Measurements from ENCODE around the gene FKBP9.
"Not testable (repeated sequence)": the region's sequence is repeated elsewhere in the genome, so short reads cannot be mapped to it uniquely, and the experiment has no call there.

The FKBP9 gene

GRCh38 chr7:32958046-32959025, 1.1 kb downstream of the FKBP9 start:
- no peak for DNase-seq

- DNase-seq = not testable (repeated sequence)
Observed at GRCh38 chr7:32963880-32964301, 6.7 kb downstream of the FKBP9 start.

- not testable (repeated sequence) for DNase-seq
Observed at GRCh38 chr7:32964461-32965159, 7.4 kb downstream of the FKBP9 start.

- not testable (repeated sequence) for DNase-seq
Observed at GRCh38 chr7:32966489-32967267, 9.4 kb downstream of the FKBP9 start.

GRCh38 chr7:32967268-32967582, 10.0 kb downstream of the FKBP9 start:
- DNase-seq = not testable (repeated sequence)

GRCh38 chr7:32971967-32972366, 14.7 kb downstream of the FKBP9 start:
- not testable (repeated sequence) for DNase-seq

- DNase-seq = not testable (repeated sequence)
Observed at GRCh38 chr7:32977159-32977558, 19.9 kb downstream of the FKBP9 start.

- not testable (repeated sequence) for DNase-seq
Observed at GRCh38 chr7:32979246-32979645, 22.0 kb downstream of the FKBP9 start.

- DNase-seq = not testable (repeated sequence)
Observed at GRCh38 chr7:32979902-32980301, 22.7 kb downstream of the FKBP9 start.

- DNase-seq = not testable (repeated sequence)
Observed at GRCh38 chr7:32988148-32988547, 30.9 kb downstream of the FKBP9 start.

GRCh38 chr7:32991068-32991585, 33.9 kb downstream of the FKBP9 start:
- DNase-seq = not testable (repeated sequence)

- DNase-seq = not testable (repeated sequence)
Observed at GRCh38 chr7:32991975-32992700, 34.9 kb downstream of the FKBP9 start.

- not testable (repeated sequence) for DNase-seq
Observed at GRCh38 chr7:32992750-32993149, 35.5 kb downstream of the FKBP9 start.

GRCh38 chr7:32997956-32998355, 40.7 kb downstream of the FKBP9 start:
- DNase-seq = not testable (repeated sequence)

- peak; percentile 65 for DNase-seq
Observed at GRCh38 chr7:32998361-32999171, 41.3 kb downstream of the FKBP9 start.

GRCh38 chr7:32999380-32999779, 42.1 kb downstream of the FKBP9 start:
- DNase-seq = not testable (repeated sequence)

GRCh38 chr7:33003111-33003510, 45.9 kb downstream of the FKBP9 start:
- not testable (repeated sequence) for DNase-seq

- not testable (repeated sequence) for DNase-seq
Observed at GRCh38 chr7:33004104-33004616, 46.9 kb downstream of the FKBP9 start.

- not testable (repeated sequence) for DNase-seq
Observed at GRCh38 chr7:33005193-33005592, 48.0 kb downstream of the FKBP9 start.

- not testable (repeated sequence) for DNase-seq
Observed at GRCh38 chr7:33005690-33006089, 48.5 kb downstream of the FKBP9 start.

- DNase-seq = no peak
Observed at GRCh38 chr7:33009734-33010133, 52.5 kb downstream of the FKBP9 start.

Data from kidney glomerular epithelial cell (primary cell).